Raji (cell line): Measurements from ENCODE around the gene CCDC174.

Experiments
- POLR2A ChIP-seq: IDR thresholded peaks from 2 replicates; pipeline ENCODE4 v1.6.1; 2011; ENCODE audit warnings: low read depth, low read length, control low read depth; ENCODE audit not compliant: insufficient read depth

The CCDC174 gene

GRCh38 chr3:14703128-14703750 lies 51.7 kb downstream of the CCDC174 start:
- no peak for TF ChIP-seq POLR2A

GRCh38 chr3:14703791-14704190 lies 52.2 kb downstream of the CCDC174 start:
- no peak for TF ChIP-seq POLR2A

- no peak for TF ChIP-seq POLR2A
These were observed 54.5 kb downstream of the CCDC174 start for GRCh38 chr3:14706096-14706495.

DNA sequence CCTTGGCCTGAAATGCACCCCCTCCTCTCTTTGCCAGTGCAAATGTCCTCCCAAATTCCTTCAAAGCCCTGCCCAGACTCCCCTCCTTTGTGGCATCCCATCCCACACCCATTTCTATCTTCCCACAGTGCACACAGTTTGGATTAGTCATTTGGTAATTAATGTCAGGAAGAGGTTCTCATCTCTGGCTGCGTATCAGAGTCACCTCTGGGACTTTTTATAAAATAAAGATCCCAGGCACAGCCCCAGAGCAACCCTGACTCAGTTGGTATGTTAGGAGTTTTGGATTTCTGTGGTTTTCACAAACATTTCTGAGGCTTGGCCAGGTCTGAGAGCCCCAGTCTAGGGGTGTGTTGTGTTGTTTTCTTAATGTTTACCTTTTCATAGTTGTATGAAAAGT lies 65.0 kb downstream of the CCDC174 start:
- TF ChIP-seq POLR2A = no peak

GRCh38 chr3:14717307-14717706 lies 65.7 kb downstream of the CCDC174 start:
- no peak for TF ChIP-seq POLR2A

- no peak for TF ChIP-seq POLR2A
These were observed 67.0 kb downstream of the CCDC174 start for GRCh38 chr3:14718539-14718938.

DNA sequence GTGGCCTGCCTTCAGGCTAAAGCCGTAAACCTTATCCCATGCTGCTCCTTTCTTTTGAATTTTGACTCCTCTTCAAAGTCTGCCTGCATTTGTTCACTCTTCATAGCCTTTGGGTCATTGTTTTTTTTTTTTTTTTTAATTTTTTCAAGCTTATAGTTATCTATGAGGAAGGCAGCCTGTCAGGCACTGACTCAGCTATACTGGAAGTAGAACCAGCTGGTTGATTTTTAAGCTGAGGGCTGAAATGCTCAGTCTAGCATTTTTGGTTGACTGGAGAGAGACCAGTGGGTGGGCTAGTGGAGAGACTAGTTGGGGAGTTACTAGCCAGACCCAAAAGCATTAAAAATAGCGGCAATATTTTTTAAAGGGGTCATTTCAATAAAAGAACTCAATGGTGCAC lies 67.4 kb downstream of the CCDC174 start:
- TF ChIP-seq POLR2A = no peak

GRCh38 chr3:14721126-14721864 lies 69.7 kb downstream of the CCDC174 start:
- no peak for TF ChIP-seq POLR2A
